H9 (cell line): ENCODE results near the gene KIAA1210. TPM values are rescaled to one million over a fixed set of nuclear protein-coding genes. Genes with fewer than 3 reads are reported as not detected.

ENCODE experiments used
- DNase-seq: peaks from one replicate; pipeline ENCODE4 v3.0.0-alpha.2; 2017
- H2AFZ ChIP-seq: one replicate; pipeline ENCODE4 v1.6.1; 2013; ENCODE audit warnings: mild to moderate bottlenecking, low read length, control low read depth, moderate library complexity
- H2AK5ac ChIP-seq: 2 replicates; pipeline ENCODE4 v1.6.1; 2013; ENCODE audit warnings: low read length, control low read depth, mixed read lengths; ENCODE audit not compliant: insufficient read length
- H2BK120ac ChIP-seq: one replicate; pipeline ENCODE4 v1.6.1; 2013; ENCODE audit warnings: low read depth, mild to moderate bottlenecking, low read length, control low read depth, inconsistent platforms; ENCODE audit not compliant: poor library complexity, severe bottlenecking
- H2BK12ac ChIP-seq: 2 replicates; pipeline ENCODE4 v1.6.1; 2013; ENCODE audit warnings: low read length, control low read depth, mixed read lengths, low read depth; ENCODE audit not compliant: insufficient read length
- H2BK15ac ChIP-seq: 2 replicates; pipeline ENCODE4 v1.6.1; 2013; ENCODE audit warnings: low read depth, low read length, control low read depth
- H2BK20ac ChIP-seq: one replicate; pipeline ENCODE4 v1.6.1; 2013; ENCODE audit warnings: low read depth, mild to moderate bottlenecking, low read length, control low read depth, inconsistent platforms; ENCODE audit not compliant: poor library complexity, severe bottlenecking
- H2BK5ac ChIP-seq: 2 replicates; pipeline ENCODE4 v1.6.1; 2013; ENCODE audit warnings: low read length, control low read depth, mixed read lengths; ENCODE audit not compliant: insufficient read length
- H3K14ac ChIP-seq: 2 replicates; pipeline ENCODE4 v1.6.1; 2013; ENCODE audit warnings: low read length, control low read depth; ENCODE audit not compliant: insufficient read depth
- H3K18ac ChIP-seq: 2 replicates; pipeline ENCODE4 v1.6.1; 2013; ENCODE audit warnings: low read depth, mild to moderate bottlenecking, mixed read lengths, low read length, control low read depth; ENCODE audit not compliant: insufficient read length
- H3K23ac ChIP-seq: 2 replicates; pipeline ENCODE4 v1.6.1; 2013; ENCODE audit warnings: low read length, control low read depth, mixed read lengths, low read depth; ENCODE audit not compliant: insufficient read length
- H3K23me2 ChIP-seq: 2 replicates; pipeline ENCODE4 v1.6.1; 2013; ENCODE audit warnings: low read depth, mild to moderate bottlenecking, mixed read lengths, low read length, control low read depth; ENCODE audit not compliant: insufficient read length, poor library complexity, severe bottlenecking
- H3K27ac ChIP-seq: 2 replicates; pipeline ENCODE4 v1.5.1; 2013; ENCODE audit warnings: low read length, control low read depth, mixed read lengths, low read depth; ENCODE audit not compliant: insufficient read length
- H3K27me3 ChIP-seq: 2 replicates; pipeline ENCODE4 v1.6.1; 2013; ENCODE audit warnings: low read length, control low read depth, inconsistent platforms; ENCODE audit not compliant: insufficient read depth
- H3K4ac ChIP-seq: 2 replicates; pipeline ENCODE4 v1.6.1; 2013; ENCODE audit warnings: low read depth, mild to moderate bottlenecking, control low read depth, inconsistent platforms, low read length, moderate library complexity
- H3K4me1 ChIP-seq: 2 replicates; pipeline ENCODE4 v1.6.1; 2013; ENCODE audit warnings: low read length, control low read depth, inconsistent platforms; ENCODE audit not compliant: insufficient read depth
- H3K4me2 ChIP-seq: 2 replicates; pipeline ENCODE4 v1.6.1; 2013; ENCODE audit warnings: low read length, control low read depth, mixed read lengths; ENCODE audit not compliant: insufficient read length, insufficient read depth
- H3K56ac ChIP-seq: 2 replicates; pipeline ENCODE4 v1.6.1; 2013; ENCODE audit warnings: low read depth, mild to moderate bottlenecking, mixed read lengths, low read length, control low read depth; ENCODE audit not compliant: insufficient read length
- H3K79me1 ChIP-seq: 2 replicates; pipeline ENCODE4 v1.6.1; 2013; ENCODE audit warnings: low read depth, mild to moderate bottlenecking, moderate library complexity, low read length, control low read depth, inconsistent platforms; ENCODE audit not compliant: insufficient read depth, poor library complexity, severe bottlenecking
- H3K79me2 ChIP-seq: 2 replicates; pipeline ENCODE4 v1.6.1; 2013; ENCODE audit warnings: low read length, control low read depth, inconsistent platforms; ENCODE audit not compliant: insufficient read depth
- H3K9ac ChIP-seq: 2 replicates; pipeline ENCODE4 v1.6.1; 2013; ENCODE audit warnings: low read length, control low read depth, mixed read lengths; ENCODE audit not compliant: insufficient read length; ENCODE audit errors: extremely low read depth
- H3K9me3 ChIP-seq: one replicate; pipeline ENCODE4 v1.6.1; 2013; ENCODE audit warnings: low read depth, low read length, inconsistent platforms; ENCODE audit not compliant: control insufficient read depth
- H3T11ph ChIP-seq: one replicate; pipeline ENCODE4 v1.6.1; 2013; ENCODE audit warnings: mild to moderate bottlenecking, low read length, control low read depth, inconsistent platforms
- H4K20me1 ChIP-seq: one replicate; pipeline ENCODE4 v1.6.1; 2013; ENCODE audit not compliant: control insufficient read depth, insufficient read length, insufficient read depth
- H4K5ac ChIP-seq: 2 replicates; pipeline ENCODE4 v1.6.1; 2013; ENCODE audit warnings: low read depth, mild to moderate bottlenecking, mixed read lengths, low read length, control low read depth; ENCODE audit not compliant: insufficient read length
- H4K8ac ChIP-seq: replicated peaks from 2 replicates; pipeline ENCODE4 v1.6.1; 2013; ENCODE audit warnings: low read length, control low read depth, mixed read lengths, low read depth; ENCODE audit not compliant: insufficient read length
- H4K91ac ChIP-seq: 2 replicates; pipeline ENCODE4 v1.6.1; 2013; ENCODE audit warnings: low read depth, mild to moderate bottlenecking, moderate library complexity, mixed read lengths, low read length, control low read depth; ENCODE audit not compliant: insufficient read length
- H3K27ac Mint-ChIP-seq, 3 experiments: 2 replicates in 2 of 3; 3 replicates in 1 of 3; pipeline ENCODE4 v1.8.0; 2020 to 2021; ENCODE audit warnings: mixed read lengths in 3 of 3, mild to moderate bottlenecking in 1 of 3, moderate library complexity in 1 of 3
- H3K27me3 Mint-ChIP-seq: 2 replicates; pipeline ENCODE4 v1.8.0; 2021; ENCODE audit warnings: low read depth, mild to moderate bottlenecking, moderate library complexity, mixed read lengths
- H3K36me3 Mint-ChIP-seq, 3 experiments: 2 replicates in 2 of 3; 3 replicates in 1 of 3; pipeline ENCODE4 v1.8.0; 2020 to 2021; ENCODE audit warnings: low read depth in 3 of 3, mixed read lengths in 3 of 3; ENCODE audit not compliant: insufficient read depth in 1 of 3
- H3K4me1 Mint-ChIP-seq, 2 experiments: 2 replicates each; pipeline ENCODE4 v1.8.0; 2020; ENCODE audit warnings: mixed read lengths in 2 of 2
- H3K4me3 Mint-ChIP-seq, 2 experiments: 2 replicates in 1 of 2; 3 replicates in 1 of 2; pipeline ENCODE4 v1.8.0; 2020 to 2021; ENCODE audit warnings: mild to moderate bottlenecking in 2 of 2, mixed read lengths in 2 of 2, moderate library complexity in 1 of 2
- H3K9me3 Mint-ChIP-seq, 2 experiments: 2 replicates in 1 of 2; 3 replicates in 1 of 2; pipeline ENCODE4 v1.8.0; 2020; ENCODE audit warnings: mild to moderate bottlenecking in 2 of 2, mixed read lengths in 2 of 2, moderate library complexity in 1 of 2
- WGBS: extraction: QIAGEN DNeasy Blood & Tissue Kit; methylation state at CpG from one replicate; pipeline ENCODE4 v1.1.7; 2013; ENCODE audit warnings: missing lambda C conversion rate, low lambda C conversion rate, mixed read lengths; ENCODE audit not compliant: insufficient read length; ENCODE audit errors: extremely low coverage; 5-methylcytosine and 5-hydroxymethylcytosine counted together
- total RNA-seq: library from RNA; stranded (reverse); gene quantifications from 2 replicates; pipeline ENCODE4 v1.2.1, GENCODE V29; 2021
- TF ChIP-seq, protein P1 (sequence below): fragments of 200-600 bp; sonication (generic); conservative IDR thresholded peaks from 3 replicates; pipeline ENCODE4 v1.8.0; 2021; ENCODE audit warnings: antibody characterized with exemption, mild to moderate bottlenecking

KIAA1210 gene
- total RNA-seq, 1 experiment from 2014 or later = not detected

DNA sequence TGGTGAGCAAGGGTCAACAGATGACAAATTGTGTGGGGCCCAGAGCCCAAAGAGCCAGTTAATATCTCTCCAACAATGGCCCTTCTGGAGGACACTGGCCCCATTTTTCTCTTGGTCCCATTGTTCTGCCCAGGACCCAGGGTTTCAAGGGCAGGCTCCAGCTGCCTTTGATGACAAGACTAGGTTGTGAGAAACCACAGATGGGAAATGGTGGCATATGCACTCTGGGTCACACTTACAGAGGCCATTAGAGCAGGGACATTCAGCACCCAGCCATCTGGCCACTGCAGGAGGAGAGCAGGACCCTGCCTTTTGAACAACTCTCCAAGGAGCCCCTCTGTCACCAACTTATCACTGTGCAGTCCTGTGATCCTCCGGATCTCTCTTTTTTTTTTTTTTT is 49.7 kb upstream of the KIAA1210 start:
- Histone ChIP-seq H3K27me3 (no peaks in the 10 kb centered on the region), H3K79me2 (no peaks in the 10 kb centered on the region), H3K23ac (no peak overlapping the region), H2AFZ (no peak overlapping the region), H3K23me2 (no peaks in the 10 kb centered on the region), H4K91ac (no peak overlapping the region), H3K27ac (no peak overlapping the region), H2BK5ac (no peak overlapping the region), H3K4me1 (no peaks in the 10 kb centered on the region), H4K20me1 (no peaks in the 10 kb centered on the region), H2BK12ac (no peak overlapping the region), H3K9ac (no peak overlapping the region), H2BK120ac (no peak overlapping the region), H3K14ac (no peak overlapping the region), H2BK15ac (no peak overlapping the region), H4K5ac (no peak overlapping the region), H4K8ac (no peak overlapping the region), H3K79me1 (no peaks in the 10 kb centered on the region), H3K56ac (no peak overlapping the region), H3K4me2 (no peak overlapping the region), H3K4ac (no peak overlapping the region), H2BK20ac (no peak overlapping the region), H3T11ph (no peak overlapping the region), H3K18ac (no peak overlapping the region), H3K9me3 (peaks cover 20% of the 10 kb centered on the region), H2AK5ac (no peak overlapping the region)
- Mint-ChIP-seq H3K9me3 (peaks cover 37 to 48% of the 10 kb centered on the region in 2 experiments), H3K36me3 (peaks cover 0 to 1% (median 0%) of the 10 kb centered on the region in 3 experiments; a peak in 2 of 7 replicates), H3K4me1 (no peaks in the 10 kb centered on the region; a peak in 1 of 4 replicates), H3K27ac (no peak overlapping the region), H3K27me3 (no peaks in the 10 kb centered on the region; the same call in none of the 2 replicates), H3K4me3 (no peak overlapping the region)
- TF ChIP-seq, protein P1, sequence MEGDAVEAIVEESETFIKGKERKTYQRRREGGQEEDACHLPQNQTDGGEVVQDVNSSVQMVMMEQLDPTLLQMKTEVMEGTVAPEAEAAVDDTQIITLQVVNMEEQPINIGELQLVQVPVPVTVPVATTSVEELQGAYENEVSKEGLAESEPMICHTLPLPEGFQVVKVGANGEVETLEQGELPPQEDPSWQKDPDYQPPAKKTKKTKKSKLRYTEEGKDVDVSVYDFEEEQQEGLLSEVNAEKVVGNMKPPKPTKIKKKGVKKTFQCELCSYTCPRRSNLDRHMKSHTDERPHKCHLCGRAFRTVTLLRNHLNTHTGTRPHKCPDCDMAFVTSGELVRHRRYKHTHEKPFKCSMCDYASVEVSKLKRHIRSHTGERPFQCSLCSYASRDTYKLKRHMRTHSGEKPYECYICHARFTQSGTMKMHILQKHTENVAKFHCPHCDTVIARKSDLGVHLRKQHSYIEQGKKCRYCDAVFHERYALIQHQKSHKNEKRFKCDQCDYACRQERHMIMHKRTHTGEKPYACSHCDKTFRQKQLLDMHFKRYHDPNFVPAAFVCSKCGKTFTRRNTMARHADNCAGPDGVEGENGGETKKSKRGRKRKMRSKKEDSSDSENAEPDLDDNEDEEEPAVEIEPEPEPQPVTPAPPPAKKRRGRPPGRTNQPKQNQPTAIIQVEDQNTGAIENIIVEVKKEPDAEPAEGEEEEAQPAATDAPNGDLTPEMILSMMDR = no peak
- DNase-seq = no peak
- no CpG with 5 or more reads among the region's 1 CpG for WGBS
